Stimulated activated CD8-positive, alpha-beta memory T cell treated with anti-CD3 and anti-CD28 coated beads, Interleukin-7, amount 100 ng/mL, for 48 hours (primary cell): Measurements from ENCODE around the gene CA5B.
"Not testable (repeated sequence)": the region's sequence is repeated elsewhere in the genome, so short reads cannot be mapped to it uniquely, and the experiment has no call there.

Source experiments
- DNase-seq, 2 donors: peaks; one replicate each; pipeline ENCODE4 v3.0.0-alpha.2; 2020; ENCODE audit warnings: low read depth in 1 of 2; ENCODE audit errors: extremely low read depth in 1 of 2

CA5B gene

DNA sequence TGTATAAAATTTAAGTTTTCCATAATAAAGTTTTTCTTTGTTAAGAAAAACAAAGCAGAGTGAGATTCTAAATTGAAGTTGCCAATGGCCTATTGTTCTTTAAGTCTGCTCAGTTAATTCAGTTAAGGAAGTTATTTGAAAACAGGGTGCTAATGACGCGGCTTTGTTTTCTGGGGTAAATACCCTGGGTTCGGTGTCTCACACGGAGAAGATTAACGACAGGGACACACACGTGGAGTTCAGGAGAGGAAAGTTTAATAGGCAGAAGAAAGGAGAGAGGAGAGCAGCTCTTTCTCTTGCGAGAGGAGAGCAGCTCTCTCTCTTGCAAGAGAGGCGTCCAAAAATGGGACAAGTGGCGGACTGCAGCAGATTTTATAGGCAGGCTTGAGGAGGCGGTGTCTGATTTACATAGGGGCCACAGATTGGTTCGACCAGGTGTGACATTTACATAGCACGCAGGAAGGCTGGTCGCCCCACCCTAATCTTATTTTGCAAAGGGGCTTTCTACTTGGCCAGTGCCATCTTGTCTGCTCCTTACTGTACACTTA, 9.6 kb downstream of the CA5B start:
- DNase-seq = no peak

DNA sequence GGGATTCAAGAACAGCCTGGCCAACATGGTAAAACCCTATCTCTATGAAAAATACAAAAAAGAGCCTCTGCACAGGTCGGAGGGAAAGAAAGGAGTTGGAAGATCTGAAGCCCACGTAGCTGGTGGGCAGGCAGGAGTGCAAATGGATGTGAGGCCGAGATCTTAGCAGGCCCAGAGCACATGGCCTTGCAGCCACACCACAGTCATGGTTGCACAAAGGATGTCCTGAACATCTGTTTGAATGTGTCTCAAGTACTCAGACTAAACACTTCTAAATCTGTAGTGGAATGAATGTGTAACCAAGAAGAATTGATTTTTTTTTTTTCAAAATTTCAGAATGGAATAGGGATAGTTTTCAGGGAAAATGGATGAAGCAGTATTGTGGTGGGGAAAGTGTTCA, 10.8 kb downstream of the CA5B start:
- DNase-seq = no peak

DNA sequence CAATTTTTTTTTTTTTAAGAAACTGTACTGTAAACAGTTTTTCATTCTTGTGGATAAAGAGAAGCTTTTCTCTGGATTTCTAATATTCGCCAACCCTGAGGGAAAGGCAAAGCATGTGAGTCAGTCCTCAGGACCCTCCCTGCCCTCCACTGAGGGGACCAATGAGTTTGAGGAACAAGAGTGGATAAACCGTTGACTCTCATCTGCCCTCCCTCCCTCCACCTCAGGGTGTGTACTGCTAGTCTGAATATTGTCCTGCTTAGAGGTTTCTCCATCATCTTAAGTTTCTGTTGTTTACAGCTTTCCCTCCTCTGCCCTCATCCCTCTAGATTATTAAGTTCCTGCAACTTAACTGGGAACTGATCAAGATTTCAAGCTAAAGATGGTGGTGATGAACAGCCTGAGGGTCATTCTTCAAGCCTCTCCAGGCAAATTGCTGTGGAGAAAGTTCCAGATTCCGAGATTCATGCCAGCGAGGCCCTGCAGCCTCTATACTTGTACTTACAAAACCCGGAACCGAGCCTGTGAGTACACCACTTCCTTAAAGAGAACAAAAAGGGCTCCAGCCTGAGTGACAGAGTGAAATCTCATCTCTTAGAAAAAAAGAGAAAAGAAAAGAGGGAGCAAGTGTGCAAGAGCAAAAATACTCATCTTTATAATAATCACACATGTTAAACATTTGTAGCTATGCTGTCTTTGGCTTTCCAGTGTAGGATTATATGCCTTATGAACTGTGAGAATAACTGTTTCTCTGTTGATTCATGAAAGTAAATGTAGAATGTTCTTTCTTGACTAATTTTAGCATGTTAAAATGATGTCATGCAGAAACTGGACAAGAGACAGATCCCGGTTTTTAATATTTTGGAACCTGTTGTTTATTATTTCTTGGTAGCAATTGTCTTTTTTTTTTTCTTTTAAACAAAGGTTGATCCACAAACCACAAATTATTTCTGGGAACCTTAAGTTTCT, 11.9 kb downstream of the CA5B start:
- no peak for DNase-seq

DNA sequence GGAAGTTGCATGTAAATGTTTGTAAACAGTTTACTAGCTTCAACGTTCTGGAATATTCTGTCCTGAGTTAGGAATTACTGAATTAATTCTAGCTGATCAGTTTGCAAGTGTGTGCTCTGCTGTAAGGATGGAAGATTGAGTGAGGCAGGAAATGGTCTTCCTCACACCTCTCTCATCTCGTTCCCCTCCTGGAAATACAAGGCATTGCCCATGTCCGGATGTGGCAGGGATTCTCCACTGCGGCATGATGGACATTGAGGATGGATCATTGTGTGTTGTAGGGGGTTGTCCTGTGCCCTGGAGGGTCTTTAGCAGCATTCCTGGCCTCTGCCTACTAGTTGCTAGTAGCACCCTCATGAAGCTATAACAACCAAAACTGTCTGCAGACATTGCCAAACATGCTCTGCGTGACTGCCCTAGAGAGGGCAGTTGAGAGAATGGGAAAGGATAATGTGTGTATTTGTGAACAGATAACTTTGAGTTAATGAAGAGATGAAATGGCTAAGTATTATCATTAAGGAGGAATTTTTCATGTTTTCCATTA, 12.6 kb downstream of the CA5B start:
- DNase-seq = no peak

DNA sequence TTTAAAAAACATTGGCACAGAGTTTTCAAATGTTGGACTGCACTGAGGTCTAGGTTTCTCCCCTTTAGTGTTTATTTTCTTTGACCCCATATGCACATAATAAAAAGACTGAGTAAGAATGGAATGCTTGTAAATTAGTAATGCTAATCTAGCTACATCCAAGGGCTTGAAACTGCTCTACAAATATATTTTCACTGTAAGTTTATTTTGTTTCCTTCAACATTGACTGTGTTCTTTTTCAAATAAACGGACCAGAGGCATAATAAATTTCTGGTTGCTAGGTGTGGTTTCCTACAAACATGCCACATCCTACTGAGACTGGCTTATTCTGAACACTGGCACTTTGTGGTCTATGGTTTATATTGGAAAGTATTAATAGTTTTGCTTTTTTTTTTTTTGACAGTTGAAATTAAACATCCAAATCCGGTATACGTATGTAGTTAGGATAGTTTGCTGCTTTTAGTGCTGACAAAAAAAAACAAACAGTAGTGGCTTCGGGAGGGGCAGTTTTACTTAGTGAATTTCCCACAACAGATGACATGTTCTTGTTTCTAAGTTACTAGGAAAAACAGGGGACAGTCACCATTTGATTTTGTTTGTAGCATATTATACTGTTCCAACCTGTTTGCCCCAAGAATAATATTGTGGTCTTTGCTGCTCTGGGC, 13.2 kb downstream of the CA5B start:
- DNase-seq = no peak

DNA sequence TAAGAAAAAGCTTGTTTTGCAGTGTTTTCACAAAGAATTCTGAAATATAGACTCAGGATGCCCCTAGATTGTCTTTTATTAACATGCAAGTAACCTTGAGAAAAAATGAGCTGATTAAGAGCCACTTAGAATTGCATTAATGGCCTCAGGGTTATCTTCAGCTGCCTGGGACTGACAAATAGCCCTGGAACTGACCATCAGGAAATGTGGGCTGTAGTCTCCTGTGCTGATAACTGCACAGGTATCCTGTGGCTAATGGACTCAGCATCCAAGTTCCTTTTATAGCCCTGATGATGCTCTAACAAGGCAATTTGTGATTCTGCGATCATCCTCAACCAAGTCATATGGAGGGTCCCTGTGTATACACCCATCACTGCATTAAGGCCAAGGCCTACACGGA, 17.0 kb downstream of the CA5B start:
- DNase-seq = no peak

DNA sequence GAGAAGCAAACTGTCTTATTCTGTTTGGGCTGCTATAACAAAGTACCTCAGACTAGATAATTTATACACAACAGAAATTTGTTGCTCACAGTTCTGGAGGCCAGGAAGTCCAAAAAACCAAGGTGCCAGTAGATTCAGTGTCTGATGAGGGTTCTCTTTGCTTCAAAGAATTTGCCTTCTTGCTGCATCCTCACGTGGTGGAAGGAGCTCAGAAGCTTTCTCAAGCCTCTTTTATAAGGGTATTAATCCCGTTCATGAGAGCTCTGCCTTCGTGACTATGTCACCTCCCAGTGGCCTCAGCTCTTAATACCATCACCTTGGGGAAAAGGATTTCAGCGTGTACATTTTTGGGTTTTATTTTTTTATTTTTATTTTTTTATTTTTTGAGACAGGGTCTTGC, 20.1 kb downstream of the CA5B start:
- DNase-seq = no peak

DNA sequence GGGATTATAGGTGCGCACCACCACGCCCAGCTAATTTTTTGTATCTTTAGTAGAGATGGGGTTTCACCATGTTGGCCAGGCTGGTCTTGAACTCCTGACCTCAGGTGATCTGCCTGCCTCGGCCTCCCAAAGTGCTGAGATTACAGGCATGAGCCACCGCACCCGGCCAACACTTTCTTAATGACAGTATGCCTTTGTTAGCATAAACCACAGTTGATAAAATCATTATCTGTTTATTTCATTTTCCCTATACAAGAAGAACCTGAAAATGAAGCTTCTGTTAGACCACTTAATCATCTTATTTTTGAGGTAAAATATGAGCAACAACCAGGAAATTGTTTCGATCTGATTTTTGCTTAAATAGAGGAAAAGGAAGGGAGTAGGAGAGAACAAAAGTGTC, 21.8 kb downstream of the CA5B start:
- not testable (repeated sequence) for DNase-seq

DNA sequence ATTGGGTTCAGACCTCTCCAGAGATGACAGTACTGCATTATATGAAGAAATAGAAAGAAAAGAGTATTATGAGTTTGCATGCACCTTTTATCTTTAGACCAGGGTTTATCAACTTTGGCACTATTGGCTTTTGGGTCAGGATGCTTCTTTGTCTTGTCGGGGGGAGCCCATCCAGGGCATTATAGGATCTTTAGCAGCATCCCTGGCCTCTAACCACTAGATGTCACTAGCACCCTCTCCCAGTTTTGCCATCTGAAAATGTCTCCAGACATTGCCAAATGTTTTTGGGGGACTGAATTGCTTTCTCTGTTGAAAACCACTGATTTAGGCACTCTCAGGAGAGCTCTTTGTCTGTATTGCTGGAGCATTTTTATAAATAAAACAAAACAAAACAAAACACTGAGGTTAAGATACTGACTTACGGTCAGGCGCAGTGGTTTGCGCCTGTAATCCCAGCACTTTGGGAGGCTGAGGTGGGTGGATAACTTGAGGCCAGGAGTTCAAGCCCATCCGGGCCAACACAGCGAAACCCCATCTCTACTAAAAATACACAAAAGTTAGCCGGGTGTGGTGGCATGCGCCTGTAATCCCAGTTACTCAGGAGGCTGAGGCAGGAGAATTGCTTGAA, 23.6 kb downstream of the CA5B start:
- DNase-seq = no peak

DNA sequence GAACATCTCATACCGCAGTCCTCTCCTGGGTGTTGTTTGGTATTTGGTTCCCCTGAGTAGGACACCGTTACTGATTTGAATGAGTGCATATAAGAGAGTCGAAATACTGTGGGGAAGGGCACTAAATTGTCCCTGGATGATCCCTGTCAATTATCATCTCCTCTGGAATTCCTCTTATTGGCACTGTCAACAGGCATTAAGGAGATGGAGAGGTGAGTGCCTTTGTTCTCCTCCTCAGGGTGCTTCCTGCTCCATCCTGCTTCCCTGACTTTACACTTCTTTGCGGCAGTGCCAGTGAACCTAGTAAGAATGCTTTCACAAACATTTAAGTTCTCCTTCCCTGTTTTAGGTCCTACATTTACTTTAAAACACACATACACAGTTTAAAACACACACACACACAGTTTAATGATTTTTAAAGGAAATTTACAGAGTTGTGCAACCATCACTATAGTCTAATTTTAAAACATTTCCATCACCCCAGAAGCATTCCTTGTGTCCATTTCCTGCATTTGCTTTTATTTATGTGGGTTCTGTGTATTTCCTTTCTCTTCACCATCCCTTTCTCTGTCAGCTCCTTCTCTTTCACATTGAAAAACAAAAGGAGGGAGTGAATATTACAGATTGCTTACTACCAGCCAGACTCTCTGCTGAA, 31.4 kb downstream of the CA5B start:
- no peak for DNase-seq

DNA sequence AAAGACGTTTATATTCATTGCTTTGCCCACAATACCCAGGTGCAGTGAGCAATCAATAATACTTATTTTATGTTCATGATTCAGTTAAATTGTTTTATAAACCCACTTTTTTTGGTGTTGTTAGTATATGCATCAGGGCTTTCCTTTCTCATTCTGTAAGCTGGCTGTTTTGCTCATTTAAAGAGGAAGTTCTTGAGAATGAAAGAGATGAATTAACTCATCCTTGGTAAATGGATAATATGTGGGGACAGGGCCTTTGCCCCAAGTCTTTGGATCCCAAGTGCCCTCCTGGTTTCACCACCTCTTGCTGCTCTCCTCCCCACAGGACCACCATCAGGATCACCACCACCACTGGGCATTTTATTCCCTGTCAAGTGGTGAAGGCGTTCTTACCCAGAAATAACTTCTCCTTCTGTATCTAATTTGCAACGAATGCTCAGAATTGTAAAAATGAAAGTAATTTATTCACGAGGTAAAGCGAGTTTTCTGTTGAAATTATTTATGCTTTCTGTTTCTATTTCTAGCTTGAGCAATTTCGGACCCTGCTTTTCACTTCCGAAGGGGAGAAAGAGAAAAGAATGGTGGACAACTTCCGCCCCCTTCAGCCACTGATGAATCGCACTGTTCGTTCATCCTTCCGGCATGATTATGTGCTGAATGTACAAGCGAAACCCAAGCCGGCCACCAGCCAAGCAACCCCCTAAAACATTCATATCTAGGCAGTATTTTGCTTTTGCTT, 44.1 kb downstream of the CA5B start:
- no peak for DNase-seq

DNA sequence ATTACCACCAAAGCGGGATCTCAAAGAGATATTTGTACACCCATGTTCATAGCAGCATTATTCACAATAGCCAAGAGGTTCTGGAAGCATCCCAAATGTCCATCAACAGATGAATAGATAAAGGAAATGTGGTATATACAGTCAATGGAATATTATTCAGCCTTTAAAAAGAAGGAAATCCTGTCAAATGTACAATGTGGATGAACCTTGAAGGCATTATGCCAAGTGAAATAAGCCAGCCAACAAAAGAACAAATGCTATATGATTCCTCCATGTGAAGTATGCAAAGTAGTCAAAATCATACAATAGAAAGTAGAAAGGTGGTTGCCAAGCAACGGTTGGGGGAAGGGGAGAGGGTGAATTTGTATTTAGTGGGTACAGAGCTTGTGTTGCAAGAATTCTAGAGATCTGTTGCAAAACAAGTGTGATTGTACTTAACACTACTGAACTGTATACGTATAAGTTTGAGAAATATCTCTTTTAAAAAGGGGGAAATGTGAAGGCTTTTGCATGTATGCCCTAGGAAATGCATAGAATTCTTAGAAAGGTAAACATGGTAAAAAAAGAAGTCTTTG, 47.2 kb downstream of the CA5B start:
- no peak for DNase-seq

DNA sequence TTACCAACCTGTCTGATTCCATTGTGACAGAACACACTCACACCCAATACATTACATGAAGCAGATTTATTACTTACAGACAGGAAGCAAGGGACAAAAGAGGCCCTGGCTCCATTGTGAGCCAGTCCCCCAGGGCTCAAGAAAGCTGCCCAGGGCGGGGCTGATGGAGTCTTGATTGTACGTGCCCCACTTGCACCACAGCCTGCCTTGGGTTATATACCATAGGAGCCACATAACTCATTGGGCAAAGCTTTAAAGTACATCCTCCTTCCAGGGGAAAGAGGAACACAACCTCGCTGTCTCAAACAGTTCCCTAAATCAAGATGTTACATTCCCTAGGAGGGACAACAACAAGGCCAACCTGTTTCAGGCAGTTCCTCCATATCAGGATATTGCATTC, 48.8 kb downstream of the CA5B start:
- no peak for DNase-seq

DNA sequence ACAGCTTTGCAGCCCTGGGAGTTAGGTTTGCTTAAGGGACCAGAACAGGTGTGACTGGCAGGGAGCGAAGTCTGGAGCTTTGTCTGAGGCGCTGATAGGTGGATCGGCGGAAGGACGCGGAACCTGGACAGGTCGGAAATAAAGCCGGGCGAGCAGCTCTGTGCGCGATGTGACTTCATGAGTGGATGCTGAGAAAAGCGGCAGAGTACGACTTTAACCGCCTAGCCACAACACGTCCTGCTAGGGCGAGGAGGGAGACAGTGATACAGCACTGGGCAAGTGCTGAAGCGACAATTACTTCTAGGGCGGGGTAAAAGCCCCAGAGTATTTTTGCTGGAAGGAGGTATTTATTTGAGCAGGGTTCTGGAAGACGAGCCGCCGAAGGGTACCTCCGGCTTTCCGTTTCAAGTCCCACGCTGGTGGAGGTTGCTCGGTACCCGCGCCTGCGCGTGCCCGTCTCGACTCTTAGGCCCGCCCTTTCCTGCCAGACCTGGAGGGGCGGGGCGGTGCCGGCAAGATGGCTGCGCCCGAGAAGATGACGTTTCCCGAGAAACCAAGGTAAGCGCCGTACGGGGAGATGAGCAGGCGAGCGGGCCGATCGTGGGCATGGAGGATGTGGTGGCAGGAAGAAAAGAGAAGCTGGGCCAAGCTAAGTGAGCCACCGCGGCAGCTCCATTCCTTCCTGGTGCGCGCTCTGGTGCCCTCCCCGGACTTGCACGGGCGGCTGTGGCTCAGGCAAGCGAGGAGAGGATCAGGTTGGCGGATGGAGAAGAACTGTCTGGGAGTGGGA, 52.1 kb downstream of the CA5B start, which contains the start of gene ZRSR2:
Gene ZRSR2, plus strand, starts transcription at position 506 of the 790 bp plus-strand sequence. Its CDS starts 12 bp downstream, at position 518.
- DNase-seq = peak; percentile 78 to 86

DNA sequence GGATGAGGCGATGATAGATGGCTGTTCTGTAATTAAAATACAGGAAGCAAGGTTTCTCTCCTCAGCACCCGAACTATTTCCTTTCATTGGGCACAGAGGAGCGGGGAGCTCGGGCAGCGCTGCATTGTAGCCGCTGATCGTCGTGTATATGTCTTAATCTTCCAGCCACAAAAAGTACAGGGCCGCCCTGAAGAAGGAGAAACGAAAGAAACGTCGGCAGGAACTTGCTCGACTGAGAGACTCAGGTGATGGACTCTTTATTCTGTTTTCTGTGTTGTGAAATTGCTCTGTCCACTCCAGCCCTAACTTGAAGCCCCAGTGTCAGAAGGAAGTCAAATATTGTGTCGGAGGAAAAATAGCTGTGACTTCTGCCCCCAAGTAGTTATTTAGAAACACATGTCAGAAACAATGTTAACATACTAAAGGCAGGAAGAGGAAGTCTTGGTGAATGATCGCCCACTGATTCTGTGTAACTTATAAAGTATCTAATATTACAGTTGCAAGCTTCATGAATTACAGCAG, 52.8 kb downstream of the CA5B start:
- no peak for DNase-seq

DNA sequence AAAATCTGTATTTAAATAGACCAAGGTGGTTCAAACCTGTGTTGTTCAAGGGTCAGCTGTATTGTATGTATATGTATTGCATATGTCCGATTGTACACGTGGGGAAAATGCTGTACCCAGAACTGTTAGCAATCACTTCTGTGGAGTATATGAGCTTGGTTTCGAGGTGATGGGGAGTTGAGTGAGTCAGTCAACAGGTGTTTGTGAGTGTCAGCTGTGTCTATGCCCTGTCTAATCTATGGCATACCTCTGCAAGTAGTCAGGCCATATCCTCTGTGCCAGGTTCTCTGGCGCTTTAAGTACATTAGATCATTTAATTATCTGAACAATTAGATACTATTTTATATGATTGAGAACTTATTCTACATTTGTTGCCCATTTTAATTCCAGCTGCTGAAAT, 59.6 kb downstream of the CA5B start:
- no peak for DNase-seq

DNA sequence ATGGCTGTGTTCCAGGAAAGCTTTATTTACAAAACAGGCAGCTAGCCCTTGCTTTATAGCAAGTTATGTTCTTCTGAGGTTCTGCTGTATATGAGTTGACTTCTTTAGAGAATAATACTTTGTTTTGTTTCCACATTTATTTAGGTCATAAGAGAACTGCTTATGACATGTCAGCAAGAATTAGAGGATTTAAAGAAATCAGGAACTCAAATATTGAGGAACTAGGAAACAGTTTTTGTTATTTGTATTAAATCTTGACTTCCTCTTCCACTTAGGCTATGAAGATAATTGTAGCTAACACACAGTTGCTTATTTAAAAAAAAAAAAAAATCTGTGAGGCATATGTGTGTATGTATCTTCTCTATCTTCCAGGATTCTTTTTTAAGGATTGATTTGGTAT, 66.5 kb downstream of the CA5B start:
- no peak for DNase-seq

DNA sequence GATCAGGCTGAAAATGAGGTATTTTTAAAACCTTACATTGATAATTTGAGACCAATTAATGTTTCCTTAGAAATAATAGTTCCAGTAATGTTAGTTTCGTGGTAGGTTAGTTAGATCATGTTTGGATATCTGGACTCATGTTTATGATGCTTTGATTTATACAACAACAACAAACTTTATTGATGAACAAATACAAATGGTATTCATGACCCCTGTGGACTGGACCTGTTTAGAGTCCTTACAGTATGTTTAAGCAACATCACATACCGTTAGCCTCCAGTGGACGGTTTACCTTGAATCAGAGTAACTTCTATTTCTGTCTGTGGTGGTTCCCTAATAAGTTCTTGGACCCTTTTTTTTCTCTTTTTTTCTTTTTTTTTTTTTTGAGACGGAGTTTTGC, 70.2 kb downstream of the CA5B start:
- no peak for DNase-seq
